HCT116 (cell line): ENCODE measurements around the gene THSD7B.

Experiments used
- CEBPB ChIP-seq: IDR thresholded peaks from 2 replicates; pipeline ENCODE4 v1.6.1; 2012; ENCODE audit warnings: low read depth
- CTCF ChIP-seq, 3 experiments: fragments of 200-600 bp in 1 of 3; sonication (generic) in 1 of 3; IDR thresholded peaks in 2 of 3; conservative IDR thresholded peaks in 1 of 3; 2 replicates each; pipeline ENCODE4 v1.5.1; 2012 to 2017; ENCODE audit warnings: low read depth in 2 of 3, low read length in 2 of 3, antibody characterized with exemption in 1 of 3, borderline replicate concordance in 1 of 3, control low read depth in 1 of 3, mild to moderate bottlenecking in 1 of 3, mixed read lengths in 1 of 3, mixed run types in 1 of 3, moderate library complexity in 1 of 3; ENCODE audit not compliant: insufficient read depth in 1 of 3
- EGR1 ChIP-seq: IDR thresholded peaks from 2 replicates; pipeline ENCODE4 v1.6.1; 2012; ENCODE audit warnings: low read depth
- EZH2 ChIP-seq: fragments of 200-600 bp; sonication (generic); IDR thresholded peaks from 2 replicates; pipeline ENCODE4 v1.6.1; 2017; ENCODE audit warnings: antibody characterized with exemption, mixed run types
- MAX ChIP-seq: IDR thresholded peaks from 2 replicates; pipeline ENCODE4 v1.6.1; 2012
- POLR2A ChIP-seq: IDR thresholded peaks from 2 replicates; pipeline ENCODE4 v1.7.0; 2011; ENCODE audit warnings: borderline replicate concordance; ENCODE audit not compliant: insufficient read depth, insufficient read length; ENCODE audit errors: extremely low read depth
- POLR2AphosphoS5 ChIP-seq: IDR thresholded peaks from 2 replicates; pipeline ENCODE4 v1.6.1; 2011; ENCODE audit warnings: mild to moderate bottlenecking, low read depth, low read length, moderate library complexity
- REST ChIP-seq: IDR thresholded peaks from 2 replicates; pipeline ENCODE4 v1.6.1; 2012; ENCODE audit warnings: low read depth
- SP1 ChIP-seq: IDR thresholded peaks from 2 replicates; pipeline ENCODE4 v1.6.1; 2012; ENCODE audit warnings: low read depth
- ZNF274 ChIP-seq: fragments of 200-500 bp; sonication (Bioruptor generic); IDR thresholded peaks from 2 replicates; pipeline ENCODE4 v1.6.1; 2014; ENCODE audit warnings: mild to moderate bottlenecking, low read depth, low read length, inconsistent platforms

- TF ChIP-seq CTCF (IDR thresholded peaks at IDR 0.05 in 2 of 3, conservative IDR thresholded peaks at IDR 0.05 in 1 of 3; ENCODE audit: borderline replicate concordance in 1 of 3, insufficient read depth in 1 of 3, low read depth in 2 of 3, low read length in 2 of 3) (no peak), POLR2A (no peak), CEBPB (no peak), POLR2AphosphoS5 (no peak), SP1 (no peak), EZH2 (no peak), MAX (no peak), ZNF274 (no peak), EGR1 (no peak), REST (no peak)
Measured at GRCh38 chr2:137107904-137108303, 342.6 kb downstream of the THSD7B start.
